Neural cell (in vitro differentiated cells): ENCODE measurements around the gene CDCA8. TPM values are rescaled to one million over a fixed set of nuclear protein-coding genes. Genes with fewer than 3 reads are reported as not detected.
"Not testable (repeated sequence)": the region's sequence is repeated elsewhere in the genome, so short reads cannot be mapped to it uniquely, and the experiment has no call there.

Experiments used
- H2AFZ ChIP-seq: fragments of 200-600, 300-800 bp; sonication (generic), shearing (Covaris generic); 2 replicates; pipeline ENCODE4 v1.6.0; 2014; ENCODE audit warnings: low read depth, mild to moderate bottlenecking, antibody characterized with exemption, low read length, moderate library complexity
- H3F3A ChIP-seq: fragments of 200-600 bp; shearing (Covaris generic); 2 replicates; pipeline ENCODE4 v1.6.1; 2016; ENCODE audit warnings: mild to moderate bottlenecking, moderate library complexity, mixed read lengths, antibody characterized with exemption, low read length; ENCODE audit not compliant: insufficient read depth, poor library complexity, severe bottlenecking
- H3K27ac ChIP-seq: fragments of 200-600, 300-800 bp; sonication (generic), shearing (Covaris generic); 2 replicates; pipeline ENCODE4 v1.5.1; 2014; ENCODE audit warnings: mild to moderate bottlenecking, low read length, moderate library complexity
- H3K27me3 ChIP-seq: fragments of 300-800, 200-600 bp; sonication (generic), shearing (Covaris generic); 2 replicates; pipeline ENCODE4 v1.6.0; 2014; ENCODE audit warnings: mild to moderate bottlenecking, low read depth, low read length, moderate library complexity; ENCODE audit not compliant: insufficient read depth
- H3K36me3 ChIP-seq: fragments of 300-800, 200-600 bp; sonication (generic), shearing (Covaris generic); 2 replicates; pipeline ENCODE4 v1.5.1; 2014; ENCODE audit warnings: mild to moderate bottlenecking, antibody characterized with exemption, low read length, moderate library complexity; ENCODE audit not compliant: insufficient read depth
- H3K4me2 ChIP-seq: fragments of 300-800, 200-600 bp; sonication (generic), shearing (Covaris generic); 2 replicates; pipeline ENCODE4 v1.6.0; 2014; ENCODE audit warnings: mild to moderate bottlenecking, low read length
- H3K4me3 ChIP-seq: fragments of 300-800, 200-600 bp; sonication (generic), shearing (Covaris generic); 2 replicates; pipeline ENCODE4 v1.5.1; 2014; ENCODE audit warnings: mild to moderate bottlenecking, low read length, moderate library complexity
- H3K79me2 ChIP-seq: fragments of 200-600 bp; shearing (Covaris generic); replicated peaks from 2 replicates; pipeline ENCODE4 v1.6.0; 2014; ENCODE audit warnings: mild to moderate bottlenecking, low read length, moderate library complexity; ENCODE audit not compliant: insufficient read depth
- H3K9ac ChIP-seq: fragments of 300-800, 200-600 bp; sonication (generic), shearing (Covaris generic); 2 replicates; pipeline ENCODE4 v1.6.1; 2016; ENCODE audit warnings: mild to moderate bottlenecking, low read length, mixed read lengths
- H3K9me2 ChIP-seq: fragments of 200-600 bp; shearing (Covaris generic); 2 replicates; pipeline ENCODE4 v1.6.1; 2016; ENCODE audit warnings: mild to moderate bottlenecking, low read length, mixed read lengths; ENCODE audit not compliant: insufficient read depth
- H3K9me3 ChIP-seq: fragments of 200-600, 300-800 bp; sonication (generic), shearing (Covaris generic); 2 replicates; pipeline ENCODE4 v1.6.1; 2016; ENCODE audit warnings: mild to moderate bottlenecking, mixed run types, low read length, moderate library complexity, mixed read lengths
- H4K20me1 ChIP-seq: fragments of 200-600 bp; shearing (Covaris generic); 2 replicates; pipeline ENCODE4 v1.6.1; 2016; ENCODE audit warnings: mild to moderate bottlenecking, mixed run types; ENCODE audit not compliant: insufficient read depth
- EP300 ChIP-seq: fragments of 450-650 bp; conservative IDR thresholded peaks from 2 replicates; pipeline ENCODE4 v1.6.1; 2014; ENCODE audit warnings: antibody characterized with exemption, mild to moderate bottlenecking, moderate library complexity; ENCODE audit not compliant: poor library complexity, severe bottlenecking
- EZH2 ChIP-seq: fragments of 200-600, 300-800 bp; shearing (Covaris generic), sonication (generic); IDR thresholded peaks from 2 replicates; pipeline ENCODE4 v1.6.1; 2014; ENCODE audit warnings: antibody characterized with exemption, low read length, borderline replicate concordance, mild to moderate bottlenecking; ENCODE audit not compliant: insufficient read depth, poor library complexity, severe bottlenecking
- MXI1 ChIP-seq: fragments of 450-650 bp; conservative IDR thresholded peaks from 2 replicates; pipeline ENCODE4 v1.6.1; 2014; ENCODE audit warnings: antibody characterized with exemption, mild to moderate bottlenecking; ENCODE audit not compliant: poor library complexity, severe bottlenecking
- POLR2AphosphoS5 ChIP-seq: IDR thresholded peaks from 2 replicates; pipeline ENCODE4 v1.6.1; 2012
- RAD21 ChIP-seq: fragments of 450-650 bp; conservative IDR thresholded peaks from 2 replicates; pipeline ENCODE4 v1.6.1; 2014; ENCODE audit warnings: antibody characterized with exemption, mild to moderate bottlenecking, moderate library complexity
- SMC3 ChIP-seq: fragments of 450-650 bp; conservative IDR thresholded peaks from 2 replicates; pipeline ENCODE4 v1.6.1; 2014; ENCODE audit warnings: antibody characterized with exemption, mild to moderate bottlenecking, moderate library complexity; ENCODE audit not compliant: poor library complexity
- TAF1 ChIP-seq: IDR thresholded peaks from 2 replicates; pipeline ENCODE4 v1.6.1; 2012; ENCODE audit warnings: low read depth
- polyA plus RNA-seq: library from polyadenylated mRNA; depleted of rRNA; stranded (reverse); fragments of >200 nt; gene quantifications from 2 replicates; pipeline ENCODE4 v1.2.3, GENCODE V29; 2014
- TF ChIP-seq, protein P1 (sequence below): fragments of 450-650 bp; IDR thresholded peaks from 2 replicates; pipeline ENCODE4 v1.5.1; 2014; ENCODE audit warnings: antibody characterized with exemption, mild to moderate bottlenecking, moderate library complexity; ENCODE audit not compliant: poor library complexity, severe bottlenecking
- TF ChIP-seq, protein P2 (sequence below): IDR thresholded peaks from 2 replicates; pipeline ENCODE4 v1.6.1; 2012; ENCODE audit warnings: borderline replicate concordance

The CDCA8 gene
- polyA plus RNA-seq, 1 donor from 2014 or later = 0.72 TPM

- TF ChIP-seq EZH2 (no peak), SMC3 (no peak), EP300 (no peak), RAD21 (no peak), TAF1 (no peak), MXI1 (no peak), POLR2AphosphoS5 (no peak)
- TF ChIP-seq, protein P1, sequence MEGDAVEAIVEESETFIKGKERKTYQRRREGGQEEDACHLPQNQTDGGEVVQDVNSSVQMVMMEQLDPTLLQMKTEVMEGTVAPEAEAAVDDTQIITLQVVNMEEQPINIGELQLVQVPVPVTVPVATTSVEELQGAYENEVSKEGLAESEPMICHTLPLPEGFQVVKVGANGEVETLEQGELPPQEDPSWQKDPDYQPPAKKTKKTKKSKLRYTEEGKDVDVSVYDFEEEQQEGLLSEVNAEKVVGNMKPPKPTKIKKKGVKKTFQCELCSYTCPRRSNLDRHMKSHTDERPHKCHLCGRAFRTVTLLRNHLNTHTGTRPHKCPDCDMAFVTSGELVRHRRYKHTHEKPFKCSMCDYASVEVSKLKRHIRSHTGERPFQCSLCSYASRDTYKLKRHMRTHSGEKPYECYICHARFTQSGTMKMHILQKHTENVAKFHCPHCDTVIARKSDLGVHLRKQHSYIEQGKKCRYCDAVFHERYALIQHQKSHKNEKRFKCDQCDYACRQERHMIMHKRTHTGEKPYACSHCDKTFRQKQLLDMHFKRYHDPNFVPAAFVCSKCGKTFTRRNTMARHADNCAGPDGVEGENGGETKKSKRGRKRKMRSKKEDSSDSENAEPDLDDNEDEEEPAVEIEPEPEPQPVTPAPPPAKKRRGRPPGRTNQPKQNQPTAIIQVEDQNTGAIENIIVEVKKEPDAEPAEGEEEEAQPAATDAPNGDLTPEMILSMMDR = no peak
- TF ChIP-seq, protein P2, sequence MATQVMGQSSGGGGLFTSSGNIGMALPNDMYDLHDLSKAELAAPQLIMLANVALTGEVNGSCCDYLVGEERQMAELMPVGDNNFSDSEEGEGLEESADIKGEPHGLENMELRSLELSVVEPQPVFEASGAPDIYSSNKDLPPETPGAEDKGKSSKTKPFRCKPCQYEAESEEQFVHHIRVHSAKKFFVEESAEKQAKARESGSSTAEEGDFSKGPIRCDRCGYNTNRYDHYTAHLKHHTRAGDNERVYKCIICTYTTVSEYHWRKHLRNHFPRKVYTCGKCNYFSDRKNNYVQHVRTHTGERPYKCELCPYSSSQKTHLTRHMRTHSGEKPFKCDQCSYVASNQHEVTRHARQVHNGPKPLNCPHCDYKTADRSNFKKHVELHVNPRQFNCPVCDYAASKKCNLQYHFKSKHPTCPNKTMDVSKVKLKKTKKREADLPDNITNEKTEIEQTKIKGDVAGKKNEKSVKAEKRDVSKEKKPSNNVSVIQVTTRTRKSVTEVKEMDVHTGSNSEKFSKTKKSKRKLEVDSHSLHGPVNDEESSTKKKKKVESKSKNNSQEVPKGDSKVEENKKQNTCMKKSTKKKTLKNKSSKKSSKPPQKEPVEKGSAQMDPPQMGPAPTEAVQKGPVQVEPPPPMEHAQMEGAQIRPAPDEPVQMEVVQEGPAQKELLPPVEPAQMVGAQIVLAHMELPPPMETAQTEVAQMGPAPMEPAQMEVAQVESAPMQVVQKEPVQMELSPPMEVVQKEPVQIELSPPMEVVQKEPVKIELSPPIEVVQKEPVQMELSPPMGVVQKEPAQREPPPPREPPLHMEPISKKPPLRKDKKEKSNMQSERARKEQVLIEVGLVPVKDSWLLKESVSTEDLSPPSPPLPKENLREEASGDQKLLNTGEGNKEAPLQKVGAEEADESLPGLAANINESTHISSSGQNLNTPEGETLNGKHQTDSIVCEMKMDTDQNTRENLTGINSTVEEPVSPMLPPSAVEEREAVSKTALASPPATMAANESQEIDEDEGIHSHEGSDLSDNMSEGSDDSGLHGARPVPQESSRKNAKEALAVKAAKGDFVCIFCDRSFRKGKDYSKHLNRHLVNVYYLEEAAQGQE = no peak
- Histone ChIP-seq H3K27me3 (no peaks in the 10 kb centered on the region), H4K20me1 (no peaks in the 10 kb centered on the region), H3K9ac (no peak overlapping the region), H3K4me3 (no peak overlapping the region), H3K36me3 (peaks cover 6% of the 10 kb centered on the region), H2AFZ (no peak overlapping the region), H3K27ac (no peak overlapping the region), H3F3A (no peaks in the 10 kb centered on the region), H3K79me2 (no peaks in the 10 kb centered on the region), H3K9me2 (no peaks in the 10 kb centered on the region), H3K9me3 (no peaks in the 10 kb centered on the region), H3K4me2 (no peak overlapping the region)
These were observed 11.4 kb upstream of the CDCA8 start for GRCh38 chr1:37680933-37681332.

DNA sequence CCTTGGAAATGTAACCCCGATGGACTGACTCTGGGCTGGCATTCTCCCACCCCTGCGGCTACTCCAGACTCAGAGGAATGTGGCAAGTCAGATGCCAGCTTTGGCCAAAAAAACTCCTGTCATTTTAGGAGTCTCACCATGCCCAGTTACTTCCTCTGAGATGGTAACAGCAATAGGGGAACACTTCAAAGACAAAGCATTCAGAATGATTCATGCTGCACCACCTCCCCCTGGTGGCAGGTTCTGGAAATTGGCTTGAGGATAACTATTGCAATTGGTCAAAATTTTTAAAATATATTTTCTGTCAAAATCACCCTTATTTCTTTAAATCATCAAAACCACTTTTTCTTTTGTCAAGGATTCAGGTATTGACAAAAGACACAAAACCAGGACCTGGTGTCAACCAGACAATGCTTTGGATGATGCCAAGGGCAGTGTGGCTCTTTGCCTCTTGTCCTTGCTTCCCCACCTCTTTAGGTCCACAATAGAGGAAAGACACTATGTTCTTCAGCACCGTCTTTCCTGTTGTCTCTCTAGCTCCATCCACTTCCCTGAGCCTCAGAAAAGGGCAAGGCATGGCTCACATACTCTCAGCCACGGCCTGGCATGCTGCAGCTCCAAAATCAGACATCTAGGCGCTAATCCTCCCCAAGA is 9.9 kb upstream of the CDCA8 start:
- Histone ChIP-seq H2AFZ (no peak overlapping the region), H3K9me3 (no peaks in the 10 kb centered on the region), H3K79me2 (no peaks in the 10 kb centered on the region), H3K27me3 (no peaks in the 10 kb centered on the region), H4K20me1 (no peaks in the 10 kb centered on the region), H3K36me3 (peaks cover 6% of the 10 kb centered on the region), H3K4me2 (no peak overlapping the region), H3K9ac (no peak overlapping the region), H3F3A (no peaks in the 10 kb centered on the region), H3K4me3 (no peak overlapping the region), H3K27ac (no peak overlapping the region), H3K9me2 (no peaks in the 10 kb centered on the region)
- TF ChIP-seq POLR2AphosphoS5 = no peak
- TF ChIP-seq, protein P2 = no peak
- TF ChIP-seq, protein P1 = peak; percentile 93
- peak; percentile 18 for TF ChIP-seq MXI1
- no peak for TF ChIP-seq EZH2
- TF ChIP-seq EP300 = no peak
- TF ChIP-seq SMC3 = peak; percentile 93
- no peak for TF ChIP-seq TAF1
- peak; percentile 93 for TF ChIP-seq RAD21

DNA sequence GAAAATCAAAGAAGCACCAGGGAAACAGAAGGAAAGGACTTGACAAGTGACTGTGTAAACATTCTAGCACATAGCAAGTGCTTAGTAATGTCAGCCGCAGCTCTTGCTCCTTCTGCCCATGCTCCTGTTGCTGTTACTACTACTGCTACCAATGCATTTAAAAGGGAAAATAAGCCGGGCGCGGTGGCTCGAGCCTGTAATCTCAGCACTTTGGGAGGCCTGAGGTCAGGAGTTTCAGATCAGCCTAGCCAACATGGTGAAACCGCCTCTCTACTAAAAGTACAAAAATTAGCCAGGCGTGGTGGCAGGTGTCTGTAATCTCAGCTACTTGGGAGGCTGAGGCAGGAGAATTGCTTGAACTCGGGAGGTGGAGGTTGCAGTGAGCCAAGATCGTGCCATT is 8.1 kb upstream of the CDCA8 start:
- not testable (repeated sequence) for H3K9me3 ChIP-seq, H3K27me3 ChIP-seq, H3K4me2 ChIP-seq, H3K27ac ChIP-seq, H3K36me3 ChIP-seq, H3K4me3 ChIP-seq, H3K79me2 ChIP-seq, H2AFZ ChIP-seq, H3K9ac ChIP-seq, H3K9me2 ChIP-seq, H3F3A ChIP-seq, H4K20me1 ChIP-seq
